ENCODE measurements around the gene CHMP3. TPM values are rescaled to one million over a fixed set of nuclear protein-coding genes. Genes with fewer than 3 reads are reported as not detected.

Gene CHMP3
- total RNA-seq (2022) (123 and 131 TPM in 2 replicates), Bru-seq, nascent RNA (percentile 93 among the genes with signal in this experiment), BruChase-seq, experiment 1, labeled RNA remaining after a 6-hour chase (percentile 99 among the genes with signal in this experiment), BruChase-seq, experiment 2, labeled RNA remaining after a 2-hour chase (percentile 98 among the genes with signal in this experiment)
- long read RNA-seq, transcript CHMP3-203 (5 exons, 1,099 nt): minor isoform, 17 of 267 reads
- long read RNA-seq, transcript CHMP3-201 (6 exons, 3,171 nt): major isoform, 158 of 267 reads
- long read RNA-seq, partial matches to known transcripts: 10 of 267 reads
- long read RNA-seq, other reads (novel, unspliced or antisense): 80 of 267 reads

GRCh38 chr2:86562922-86563649, at the start of gene CHMP3:
Gene CHMP3, minus strand, starts transcription at chr2:86563443. Its CDS starts 95 bp downstream, at chr2:86563348.
- Mint-ChIP-seq H3K27me3 (ENCODE audit: insufficient read depth, unreplicated experiment) (no peaks in the 10 kb centered on the region), H3K36me3 (ENCODE audit: insufficient read depth, unreplicated experiment) (peaks cover 16% of the 10 kb centered on the region), H3K9me3 (ENCODE audit: unreplicated experiment) (no peaks in the 10 kb centered on the region), H3K27ac (ENCODE audit: low read depth, unreplicated experiment) (peak within 1 kb of the TSS; percentile 100), H3K4me1 (ENCODE audit: insufficient read depth, unreplicated experiment) (peaks cover 26% of the 10 kb centered on the region), H3K4me3 (ENCODE audit: unreplicated experiment) (peak within 1 kb of the TSS; percentile 94)
- ChIA-PET POLR2A (interaction anchor here (0.6 to 3.3 kb wide), 20 partner anchors 11 to 791 kb away, joined by 3 to 48 read pairs (median 4); partner anchors contain the start of genes IMMT and KDM3A), CTCF (interaction anchor here (0.7 to 1.1 kb wide), 2 partner anchors 44 to 45 kb away, joined by 4 read pairs; no protein-coding TSS in a partner anchor)
- BruUV-seq (replicated peaks): TSS peak; percentile 56
- TF ChIP-seq, protein P1, sequence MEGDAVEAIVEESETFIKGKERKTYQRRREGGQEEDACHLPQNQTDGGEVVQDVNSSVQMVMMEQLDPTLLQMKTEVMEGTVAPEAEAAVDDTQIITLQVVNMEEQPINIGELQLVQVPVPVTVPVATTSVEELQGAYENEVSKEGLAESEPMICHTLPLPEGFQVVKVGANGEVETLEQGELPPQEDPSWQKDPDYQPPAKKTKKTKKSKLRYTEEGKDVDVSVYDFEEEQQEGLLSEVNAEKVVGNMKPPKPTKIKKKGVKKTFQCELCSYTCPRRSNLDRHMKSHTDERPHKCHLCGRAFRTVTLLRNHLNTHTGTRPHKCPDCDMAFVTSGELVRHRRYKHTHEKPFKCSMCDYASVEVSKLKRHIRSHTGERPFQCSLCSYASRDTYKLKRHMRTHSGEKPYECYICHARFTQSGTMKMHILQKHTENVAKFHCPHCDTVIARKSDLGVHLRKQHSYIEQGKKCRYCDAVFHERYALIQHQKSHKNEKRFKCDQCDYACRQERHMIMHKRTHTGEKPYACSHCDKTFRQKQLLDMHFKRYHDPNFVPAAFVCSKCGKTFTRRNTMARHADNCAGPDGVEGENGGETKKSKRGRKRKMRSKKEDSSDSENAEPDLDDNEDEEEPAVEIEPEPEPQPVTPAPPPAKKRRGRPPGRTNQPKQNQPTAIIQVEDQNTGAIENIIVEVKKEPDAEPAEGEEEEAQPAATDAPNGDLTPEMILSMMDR (IDR thresholded peaks at IDR 0.05; ENCODE audit: unreplicated experiment): no peak
- peak; percentile 98 for DNase-seq (ENCODE audit: unreplicated experiment)
- intact Hi-C loops (cut with micrococcal nuclease): loop anchor here (2.0 kb wide), 2 partner anchors 60 to 122 kb away; partner anchors contain the start of genes KDM3A and RNF103

DNA sequence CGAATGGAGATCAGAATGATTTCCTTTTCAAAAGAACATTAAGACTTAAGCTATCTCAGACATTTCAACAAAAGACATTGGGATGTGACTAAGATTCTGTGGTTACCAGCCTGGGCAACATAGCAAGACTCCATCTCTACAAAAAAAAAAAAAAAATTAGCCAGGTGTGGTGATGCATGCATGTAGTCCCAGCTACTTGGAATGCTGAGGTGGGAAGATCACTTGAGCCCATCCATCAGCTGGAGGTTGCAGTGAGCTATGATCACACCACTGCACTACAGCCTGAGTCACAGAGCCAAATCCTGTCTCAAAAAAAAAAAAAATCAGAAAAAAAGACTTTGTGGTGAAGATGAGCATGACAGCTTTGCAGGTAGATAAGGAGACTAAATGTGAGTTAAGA, 47.6 kb upstream of the CHMP3 start:
- H3K27me3 Mint-ChIP-seq (ENCODE audit: insufficient read depth, unreplicated experiment): no peaks in the 10 kb centered on the region
- peaks cover 5% of the 10 kb centered on the region for H3K4me1 Mint-ChIP-seq (ENCODE audit: insufficient read depth, unreplicated experiment)
- no peak overlapping the region for H3K4me3 Mint-ChIP-seq (ENCODE audit: unreplicated experiment)
- ChIA-PET POLR2A (interaction anchor here (1.2 to 1.4 kb wide), 2 partner anchors 12 to 170 kb away, joined by 3 to 11 read pairs; partner anchors contain the start of gene KDM3A), CTCF (interaction anchor here (0.6 kb wide), 2 partner anchors 65 to 196 kb away, joined by 3 read pairs; no protein-coding TSS in a partner anchor)
- intact Hi-C loops (cut with micrococcal nuclease): no loop called here
- no peak for DNase-seq (ENCODE audit: unreplicated experiment)
- TF ChIP-seq, protein P1 (IDR thresholded peaks at IDR 0.05; ENCODE audit: unreplicated experiment): no peak
- H3K9me3 Mint-ChIP-seq (ENCODE audit: unreplicated experiment): no peaks in the 10 kb centered on the region
- peaks cover 58% of the 10 kb centered on the region for H3K36me3 Mint-ChIP-seq (ENCODE audit: insufficient read depth, unreplicated experiment)
- H3K27ac Mint-ChIP-seq (ENCODE audit: low read depth, unreplicated experiment): no peak overlapping the region
- no TSS peak for BruUV-seq (replicated peaks)

DNA sequence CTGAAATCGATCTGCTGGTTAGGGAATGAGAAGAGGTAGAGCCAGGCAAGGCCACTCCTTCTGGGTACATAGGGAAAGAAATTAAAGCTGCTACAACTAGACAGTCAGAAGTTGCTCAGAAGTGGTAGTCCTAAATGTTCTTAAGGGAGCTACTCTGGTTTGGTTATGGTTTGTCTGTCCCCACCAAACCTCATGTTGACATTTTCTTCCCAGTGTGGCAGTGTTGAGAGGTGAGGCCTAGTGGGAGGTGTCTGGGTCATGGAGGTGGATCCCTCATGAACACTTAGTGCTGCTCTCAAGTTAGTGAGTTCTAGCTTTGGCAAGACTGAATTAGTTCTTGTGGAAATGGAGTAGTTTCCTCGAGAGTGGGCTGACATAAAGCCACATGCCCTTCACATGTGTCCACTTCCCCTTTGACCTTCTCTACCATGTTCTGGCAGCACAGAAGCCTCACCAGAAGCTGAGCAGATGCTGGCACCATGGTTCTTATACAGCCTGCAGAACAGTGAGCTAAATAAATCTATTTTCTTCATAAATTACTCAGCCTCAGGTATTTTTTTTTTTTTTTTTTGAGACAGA, 45.7 kb upstream of the CHMP3 start:
- POLR2A ChIA-PET: interaction anchor here (0.7 to 1.1 kb wide), 5 partner anchors 9 to 273 kb away, joined by 3 to 4 read pairs (median 3); no protein-coding TSS in a partner anchor
- no peaks in the 10 kb centered on the region for H3K27me3 Mint-ChIP-seq (ENCODE audit: insufficient read depth, unreplicated experiment)
- intact Hi-C loops (cut with micrococcal nuclease): no loop called here
- DNase-seq (ENCODE audit: unreplicated experiment): no peak
- TF ChIP-seq, protein P1 (IDR thresholded peaks at IDR 0.05; ENCODE audit: unreplicated experiment): no peak
- H3K36me3 Mint-ChIP-seq (ENCODE audit: insufficient read depth, unreplicated experiment): peaks cover 65% of the 10 kb centered on the region
- no peak overlapping the region for H3K4me3 Mint-ChIP-seq (ENCODE audit: unreplicated experiment)
- CTCF ChIA-PET: interaction anchor here (0.5 to 0.8 kb wide), 2 partner anchors 135 to 1073 kb away, joined by 3 read pairs; no protein-coding TSS in a partner anchor
- no peaks in the 10 kb centered on the region for H3K9me3 Mint-ChIP-seq (ENCODE audit: unreplicated experiment)
- no peaks in the 10 kb centered on the region for H3K4me1 Mint-ChIP-seq (ENCODE audit: insufficient read depth, unreplicated experiment)
- no peak overlapping the region for H3K27ac Mint-ChIP-seq (ENCODE audit: low read depth, unreplicated experiment)
- BruUV-seq (replicated peaks): no TSS peak

Measured in MCF 10A (cell line).